ENCODE results near the gene PSMA4. TPM values are rescaled to one million over a fixed set of nuclear protein-coding genes. Genes with fewer than 3 reads are reported as not detected.

The PSMA4 gene
- 358 to 541 TPM (median 408 TPM) in 5 replicates for total RNA-seq (2022; extraction: Qiagen RNA extraction; ENCODE audit: low read depth)

GRCh38 chr15:78540141-78540870, at the start of gene PSMA4:
PSMA4 (plus strand) TSS chr15:78540444; CDS start chr15:78541928, 1,484 bp downstream.

GRCh38 chr15:78506971-78507830, 33.0 kb upstream of the PSMA4 start, which contains the start of gene HYKK:
HYKK (plus strand) TSS chr15:78507577; CDS start chr15:78513089, 5,512 bp downstream.

GRCh38 chr15:78565097-78565950, 25.1 kb downstream of the PSMA4 start, which contains the start of gene CHRNA5:
CHRNA5 (plus strand) TSS chr15:78565520; CDS start chr15:78565720, 200 bp downstream.

Other genes starting within 250 kb of the PSMA4 start
- gene SKIC8, start 240.8 kb upstream of the PSMA4 start, total RNA-seq (2022; extraction: Qiagen RNA extraction; ENCODE audit: low read depth) = 80.2 to 111 TPM (median 89.2 TPM) in 5 replicates
- 1.5 to 2.0 TPM (median 1.8 TPM) in 5 replicates for gene CRABP1, start 200.1 kb upstream of the PSMA4 start, total RNA-seq (2022; extraction: Qiagen RNA extraction; ENCODE audit: low read depth)
- gene IREB2, start 102.2 kb upstream of the PSMA4 start, total RNA-seq (2022; extraction: Qiagen RNA extraction; ENCODE audit: low read depth) = 31.4 to 44.9 TPM (median 43.1 TPM) in 5 replicates
- gene HYKK, start 32.9 kb upstream of the PSMA4 start, total RNA-seq (2022; extraction: Qiagen RNA extraction; ENCODE audit: low read depth) = 6.2 to 7.9 TPM (median 6.7 TPM) in 5 replicates
- 20.4 to 39.2 TPM (median 36.2 TPM) in 5 replicates for gene CHRNA5, start 25.1 kb downstream of the PSMA4 start, total RNA-seq (2022; extraction: Qiagen RNA extraction; ENCODE audit: low read depth)
- 0.30 to 0.64 TPM (median 0.38 TPM) in 5 replicates for gene CHRNA3, start 80.6 kb downstream of the PSMA4 start, total RNA-seq (2022; extraction: Qiagen RNA extraction; ENCODE audit: low read depth)
- 0.67 to 1.5 TPM (median 0.77 TPM) in 5 replicates for gene CHRNB4, start 100.8 kb downstream of the PSMA4 start, total RNA-seq (2022; extraction: Qiagen RNA extraction; ENCODE audit: low read depth)